MM.1S (cell line): ENCODE results near the gene ADARB2.

Source experiments
- EZH2 ChIP-seq: fragments of 300-600 bp; sonication (generic); optimal IDR thresholded peaks from 2 replicates; pipeline ENCODE3; 2017; ENCODE audit warnings: low read depth, mild to moderate bottlenecking, antibody characterized with exemption, low read length, mixed read lengths
- TF ChIP-seq, protein P1 (sequence below): fragments of 300-600 bp; sonication (generic); IDR thresholded peaks from 2 replicates; pipeline ENCODE4 v1.5.1; 2016; ENCODE audit warnings: antibody characterized with exemption, low read length, mixed read lengths

- TF ChIP-seq, protein P1, sequence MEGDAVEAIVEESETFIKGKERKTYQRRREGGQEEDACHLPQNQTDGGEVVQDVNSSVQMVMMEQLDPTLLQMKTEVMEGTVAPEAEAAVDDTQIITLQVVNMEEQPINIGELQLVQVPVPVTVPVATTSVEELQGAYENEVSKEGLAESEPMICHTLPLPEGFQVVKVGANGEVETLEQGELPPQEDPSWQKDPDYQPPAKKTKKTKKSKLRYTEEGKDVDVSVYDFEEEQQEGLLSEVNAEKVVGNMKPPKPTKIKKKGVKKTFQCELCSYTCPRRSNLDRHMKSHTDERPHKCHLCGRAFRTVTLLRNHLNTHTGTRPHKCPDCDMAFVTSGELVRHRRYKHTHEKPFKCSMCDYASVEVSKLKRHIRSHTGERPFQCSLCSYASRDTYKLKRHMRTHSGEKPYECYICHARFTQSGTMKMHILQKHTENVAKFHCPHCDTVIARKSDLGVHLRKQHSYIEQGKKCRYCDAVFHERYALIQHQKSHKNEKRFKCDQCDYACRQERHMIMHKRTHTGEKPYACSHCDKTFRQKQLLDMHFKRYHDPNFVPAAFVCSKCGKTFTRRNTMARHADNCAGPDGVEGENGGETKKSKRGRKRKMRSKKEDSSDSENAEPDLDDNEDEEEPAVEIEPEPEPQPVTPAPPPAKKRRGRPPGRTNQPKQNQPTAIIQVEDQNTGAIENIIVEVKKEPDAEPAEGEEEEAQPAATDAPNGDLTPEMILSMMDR = no peak
- TF ChIP-seq EZH2 = no peak
Measured at GRCh38 chr10:1495915-1496517, 241.3 kb downstream of the ADARB2 start.
